OCI-LY1 (cell line): Measurements from ENCODE around the gene VSIR.

ENCODE experiments used
- H2AFZ ChIP-seq: fragments of 200-600 bp; sonication (generic), shearing (Covaris generic); 2 replicates; pipeline ENCODE4 v1.6.0; 2014; ENCODE audit warnings: antibody characterized with exemption, mild to moderate bottlenecking, low read length
- H3F3A ChIP-seq: fragments of 200-600 bp; sonication (generic), shearing (Covaris generic); 2 replicates; pipeline ENCODE4 v1.6.0; 2014; ENCODE audit warnings: mild to moderate bottlenecking, antibody characterized with exemption, low read length, moderate library complexity; ENCODE audit not compliant: insufficient read depth
- H3K27ac ChIP-seq: fragments of 200-600 bp; sonication (generic); 2 replicates; pipeline ENCODE4 v1.5.1; 2014; ENCODE audit warnings: low read length, mixed run types, mild to moderate bottlenecking, low read depth; ENCODE audit not compliant: poor library complexity, severe bottlenecking
- H3K27me3 ChIP-seq: fragments of 200-600 bp; sonication (generic); 2 replicates; pipeline ENCODE4 v1.6.0; 2014; ENCODE audit warnings: antibody characterized with exemption, mild to moderate bottlenecking, low read length, moderate library complexity; ENCODE audit not compliant: insufficient read depth
- H3K36me3 ChIP-seq: fragments of 200-600 bp; sonication (generic); 2 replicates; pipeline ENCODE4 v1.6.1; 2014; ENCODE audit warnings: mild to moderate bottlenecking, antibody characterized with exemption, low read length, moderate library complexity, mixed read lengths; ENCODE audit not compliant: insufficient read depth
- H3K4me1 ChIP-seq: fragments of 200-600 bp; sonication (generic); 2 replicates; pipeline ENCODE4 v1.5.1; 2014; ENCODE audit warnings: mild to moderate bottlenecking, low read length, moderate library complexity; ENCODE audit not compliant: insufficient read depth, severe bottlenecking
- H3K4me2 ChIP-seq: fragments of 200-600 bp; sonication (generic), shearing (Covaris generic); 2 replicates; pipeline ENCODE4 v1.6.1; 2014; ENCODE audit warnings: low read length
- H3K4me3 ChIP-seq: fragments of 200-600 bp; sonication (generic); 2 replicates; pipeline ENCODE4 v1.5.1; 2014; ENCODE audit warnings: low read length, low read depth, mild to moderate bottlenecking, mixed read lengths; ENCODE audit not compliant: poor library complexity, severe bottlenecking
- H3K79me2 ChIP-seq: fragments of 200-600 bp; shearing (Covaris generic); 2 replicates; pipeline ENCODE4 v1.6.1; 2016; ENCODE audit warnings: mixed run types, low read length, mixed read lengths; ENCODE audit not compliant: insufficient read depth
- H3K9ac ChIP-seq: fragments of 200-600 bp; sonication (generic), shearing (Covaris generic); 2 replicates; pipeline ENCODE4 v1.6.1; 2014; ENCODE audit warnings: mild to moderate bottlenecking, low read length, mixed read lengths
- H3K9me2 ChIP-seq: fragments of 200-600 bp; sonication (generic), shearing (Covaris generic); 2 replicates; pipeline ENCODE4 v1.6.1; 2014; ENCODE audit warnings: low read depth, mild to moderate bottlenecking, low read length, mixed read lengths
- H3K9me3 ChIP-seq: fragments of 200-600 bp; shearing (Covaris generic); 2 replicates; pipeline ENCODE4 v1.6.1; 2014; ENCODE audit warnings: low read length, mixed read lengths
- H4K20me1 ChIP-seq: fragments of 200-600 bp; sonication (generic), shearing (Covaris generic); 2 replicates; pipeline ENCODE4 v1.6.0; 2016; ENCODE audit warnings: mild to moderate bottlenecking, low read length; ENCODE audit not compliant: insufficient read depth
- CTCF ChIP-seq: fragments of 200-600 bp; sonication (generic), shearing (Covaris generic); IDR thresholded peaks from 2 replicates; pipeline ENCODE4 v1.5.1; 2017; ENCODE audit warnings: mild to moderate bottlenecking, antibody characterized with exemption, low read length, moderate library complexity, mixed read lengths
- EZH2 ChIP-seq: fragments of 200-600 bp; sonication (generic), shearing (Covaris generic); IDR thresholded peaks from 2 replicates; pipeline ENCODE4 v1.8.0; 2017; ENCODE audit warnings: borderline replicate concordance, mixed run types, mild to moderate bottlenecking, antibody characterized with exemption, low read length, moderate library complexity, mixed read lengths

Gene VSIR

GRCh38 chr10:71819985-71820384, 46.7 kb upstream of the VSIR start:
- H3K9me2 ChIP-seq = no peaks in the 10 kb centered on the region
- H3K9ac ChIP-seq = no peak overlapping the region
- H3K9me3 ChIP-seq = no peaks in the 10 kb centered on the region
- no peaks in the 10 kb centered on the region for H3K79me2 ChIP-seq
- H3K4me2 ChIP-seq = no peak overlapping the region
- no peaks in the 10 kb centered on the region for H3K27me3 ChIP-seq
- H3K27ac ChIP-seq = no peak overlapping the region
- TF ChIP-seq CTCF = no peak
- no peak for TF ChIP-seq EZH2
- no peak overlapping the region for H2AFZ ChIP-seq
- no peaks in the 10 kb centered on the region for H3F3A ChIP-seq
- no peaks in the 10 kb centered on the region for H3K4me1 ChIP-seq
- no peak overlapping the region for H3K4me3 ChIP-seq
- H3K36me3 ChIP-seq = peaks cover 96% of the 10 kb centered on the region
- no peaks in the 10 kb centered on the region for H4K20me1 ChIP-seq

- H3F3A ChIP-seq = no peaks in the 10 kb centered on the region
- no peak overlapping the region for H3K27ac ChIP-seq
- H3K9me3 ChIP-seq = no peaks in the 10 kb centered on the region
- no peak overlapping the region for H3K4me2 ChIP-seq
- no peaks in the 10 kb centered on the region for H3K27me3 ChIP-seq
- H3K79me2 ChIP-seq = no peaks in the 10 kb centered on the region
- H3K9ac ChIP-seq = no peak overlapping the region
- H3K36me3 ChIP-seq = peaks cover 94% of the 10 kb centered on the region
- no peaks in the 10 kb centered on the region for H4K20me1 ChIP-seq
- no peak overlapping the region for H2AFZ ChIP-seq
- H3K4me3 ChIP-seq = no peak overlapping the region
- no peak for TF ChIP-seq CTCF
- TF ChIP-seq EZH2 = no peak
- no peaks in the 10 kb centered on the region for H3K9me2 ChIP-seq
- no peaks in the 10 kb centered on the region for H3K4me1 ChIP-seq
Measured at GRCh38 chr10:71819441-71819861, 46.1 kb upstream of the VSIR start.

- Histone ChIP-seq H3K9me2 (no peaks in the 10 kb centered on the region), H3K4me3 (no peak overlapping the region), H4K20me1 (no peaks in the 10 kb centered on the region), H3K9me3 (no peaks in the 10 kb centered on the region), H3K36me3 (peaks cover 87% of the 10 kb centered on the region), H3K4me1 (no peaks in the 10 kb centered on the region), H3K27ac (no peak overlapping the region), H2AFZ (no peak overlapping the region), H3K4me2 (no peak overlapping the region), H3K9ac (no peak overlapping the region), H3F3A (no peaks in the 10 kb centered on the region), H3K27me3 (no peaks in the 10 kb centered on the region), H3K79me2 (no peaks in the 10 kb centered on the region)
- TF ChIP-seq EZH2 = no peak
- TF ChIP-seq CTCF = no peak
Measured at GRCh38 chr10:71818674-71819260, 45.4 kb upstream of the VSIR start.
